Left forelimb (tissue), 1 donor: ENCODE results near the gene ZBTB33.
A peak's percentile ranks its signal among the peaks of the same experiment; 100 is the strongest.

Source experiments
- DNase-seq: peaks from one replicate; pipeline ENCODE4 v3.0.0-alpha.2; 2018; ENCODE audit warnings: low spot score

ZBTB33 gene

GRCh38 chrX:120250522-120251271 is at the start of gene ZBTB33:
ZBTB33 (plus strand) TSS chrX:120250812; CDS start chrX:120253416, 2,604 bp downstream.
- peak; percentile 91 for DNase-seq

DNA sequence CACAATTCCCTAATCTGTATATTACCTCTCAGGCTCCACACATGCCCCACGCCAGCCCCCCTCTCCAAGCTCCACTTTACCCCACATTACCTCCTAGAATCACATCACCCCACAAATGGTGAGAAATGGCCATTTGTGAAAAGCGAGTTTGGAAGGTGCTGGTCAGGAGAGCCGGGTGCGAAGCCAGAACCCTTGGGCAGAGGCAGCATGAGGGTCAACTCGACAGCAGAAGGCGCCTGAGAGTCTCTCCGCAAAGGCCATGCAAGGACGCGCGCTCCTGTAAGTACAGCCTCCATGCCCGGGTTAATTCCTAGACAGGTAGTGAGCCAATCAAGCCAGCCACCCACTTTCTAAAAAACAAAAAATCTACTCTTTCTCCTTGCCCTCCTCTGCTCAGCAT is 49.8 kb upstream of the ZBTB33 start:
- no peak for DNase-seq

GRCh38 chrX:120205816-120206753 is 44.5 kb upstream of the ZBTB33 start:
- DNase-seq, result no peak

- no peak for DNase-seq
These were observed 43.5 kb upstream of the ZBTB33 start for GRCh38 chrX:120207009-120207605.

DNA sequence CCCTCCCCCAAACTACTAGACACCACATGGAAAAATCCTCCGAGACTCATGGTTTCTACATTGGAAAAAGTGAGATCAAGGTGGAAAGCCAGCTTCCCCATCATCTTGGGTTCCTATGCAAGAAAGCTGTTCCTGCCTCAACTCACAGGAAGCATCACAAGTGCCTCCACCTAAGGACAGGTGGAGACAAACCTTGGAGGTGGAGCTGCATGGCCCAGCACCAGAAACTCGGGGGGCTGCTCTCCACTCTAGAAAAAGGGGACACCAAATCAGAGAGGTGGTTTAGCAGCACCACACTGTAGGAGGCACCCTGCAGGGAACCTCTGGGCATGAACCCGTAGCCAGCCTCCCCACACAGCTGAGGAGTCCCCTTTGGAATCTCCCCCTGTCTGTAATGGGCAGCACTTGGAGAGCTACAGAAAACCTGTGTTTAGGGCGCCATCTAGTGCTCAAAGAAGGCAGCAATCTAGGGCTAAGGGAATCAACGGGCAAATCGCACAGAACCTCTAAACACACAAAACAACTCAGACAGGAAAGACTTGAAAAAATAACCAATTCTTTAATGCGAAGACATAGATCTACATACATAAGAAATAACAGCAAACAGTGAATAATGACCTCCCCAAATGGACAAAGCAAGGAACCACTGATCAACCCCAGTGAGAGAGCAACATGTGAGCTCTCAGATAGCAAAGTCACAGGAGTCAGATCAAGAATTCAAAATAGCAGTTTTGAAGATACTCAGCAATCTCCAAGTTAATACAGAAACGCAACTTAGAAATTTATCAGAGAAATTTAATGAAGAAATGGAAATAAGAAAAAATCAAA is 37.0 kb upstream of the ZBTB33 start:
- no peak for DNase-seq

DNA sequence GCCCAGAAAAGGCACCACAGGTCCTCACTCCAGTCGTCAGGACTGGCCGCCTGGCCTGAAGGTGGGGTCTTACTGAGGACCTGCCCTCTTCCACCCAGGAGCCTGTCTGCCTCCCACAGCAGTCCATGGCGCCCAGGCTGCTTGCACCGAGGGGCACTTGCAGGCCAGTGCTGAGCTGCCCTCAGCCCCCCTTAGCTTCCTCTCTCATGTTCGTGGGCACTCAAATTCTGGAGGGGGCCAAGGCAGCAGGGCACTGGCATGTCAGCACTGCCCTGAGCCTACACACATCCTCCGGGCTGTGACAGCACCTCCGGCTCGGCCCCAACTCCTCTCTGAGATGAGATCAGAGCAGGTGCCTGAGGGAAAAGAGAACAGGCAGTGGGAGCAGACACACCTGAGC is 27.2 kb upstream of the ZBTB33 start:
- no peak for DNase-seq

- no peak for DNase-seq
These were observed 26.2 kb upstream of the ZBTB33 start for GRCh38 chrX:120224388-120224787.

DNA sequence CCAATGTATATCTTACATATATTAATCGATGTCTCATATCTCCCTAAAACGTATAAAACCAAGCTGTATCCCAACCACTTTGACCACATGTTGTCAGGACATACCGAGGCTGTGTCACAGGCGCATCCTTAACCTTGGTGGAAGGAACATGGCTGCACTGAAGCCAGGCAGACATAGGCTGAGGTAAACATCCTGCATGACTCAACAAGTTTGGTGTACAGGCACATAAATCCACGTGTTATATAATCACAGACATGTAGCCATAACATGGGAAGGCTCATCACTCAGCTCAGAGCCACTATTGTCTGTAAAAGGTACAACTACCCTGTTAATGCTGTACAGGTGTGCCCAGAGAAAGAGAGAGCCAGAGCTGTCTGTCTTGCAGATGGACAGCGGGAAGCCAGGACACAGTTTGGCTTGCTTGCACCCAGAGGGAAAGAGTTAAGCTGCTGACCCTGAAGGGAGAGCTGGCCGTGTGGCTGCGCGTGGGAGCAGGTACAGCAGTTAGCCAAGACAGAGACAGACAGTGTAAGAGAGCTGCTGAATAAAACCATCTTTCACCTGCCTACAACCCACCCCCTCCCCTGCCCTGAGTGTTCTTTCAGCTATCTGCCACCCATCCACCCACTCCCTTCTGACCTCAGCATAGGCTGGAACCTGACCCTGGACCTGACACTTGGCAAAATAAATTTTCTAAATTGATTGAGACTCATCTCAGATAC is 22.3 kb upstream of the ZBTB33 start:
- no peak for DNase-seq

- DNase-seq, result no peak
These were observed 15.3 kb upstream of the ZBTB33 start for GRCh38 chrX:120235284-120235683.

DNA sequence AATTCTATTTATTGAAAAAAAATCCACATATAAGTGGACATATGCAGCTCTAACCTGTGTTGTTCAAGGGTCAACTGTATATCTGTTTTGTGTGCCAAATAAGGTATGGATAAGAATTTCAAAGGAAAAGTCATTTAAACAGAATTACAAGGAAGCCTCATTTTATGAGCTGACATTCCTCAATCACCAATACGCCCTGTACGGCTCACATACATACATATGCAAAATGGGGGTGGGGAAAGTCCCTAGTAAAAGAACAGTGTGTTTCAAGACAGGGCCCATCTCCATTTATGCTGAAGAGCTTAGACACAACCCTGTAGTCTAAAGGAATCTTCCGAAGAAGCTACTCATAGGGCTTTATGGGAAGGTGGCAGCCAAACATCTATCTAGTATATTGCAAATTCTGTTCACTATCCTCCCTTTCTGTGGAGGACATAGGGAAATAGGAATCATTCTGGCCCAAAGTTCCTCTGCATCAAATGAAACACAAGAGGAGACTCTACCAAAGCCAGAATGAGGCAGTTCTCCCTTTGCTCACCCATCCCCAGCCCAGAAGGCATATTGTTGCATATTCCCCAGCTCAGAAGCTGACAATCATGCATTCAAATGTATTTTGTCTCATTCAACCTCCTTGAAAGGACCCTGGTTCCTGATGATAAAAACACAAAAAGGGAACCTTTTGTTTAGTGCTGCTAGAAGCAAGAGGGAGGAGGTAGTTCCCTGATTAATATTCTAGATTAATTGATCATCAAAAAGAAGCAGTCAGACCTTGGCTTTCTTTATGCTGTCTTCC is 13.7 kb upstream of the ZBTB33 start:
- DNase-seq, result no peak

DNA sequence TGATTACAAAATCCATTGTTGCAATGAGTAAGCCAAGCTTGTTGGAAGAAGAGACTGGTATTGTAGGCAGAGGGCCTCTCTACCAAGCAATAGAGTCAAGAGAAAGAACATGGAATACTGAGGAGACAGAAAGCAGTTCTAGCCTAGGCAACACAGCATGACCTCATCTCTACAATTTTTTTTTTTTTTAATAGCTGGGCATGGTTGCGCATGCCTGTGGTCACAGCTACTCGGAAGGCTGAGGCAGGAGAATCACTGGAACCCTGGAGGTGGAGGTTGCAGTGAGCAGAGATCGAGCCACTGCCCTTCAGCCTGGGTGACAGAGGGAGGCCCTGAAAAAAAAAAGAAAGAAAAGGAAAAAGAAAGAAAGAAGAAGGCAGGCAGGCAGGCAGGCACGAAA is 11.7 kb upstream of the ZBTB33 start:
- no peak for DNase-seq

DNA sequence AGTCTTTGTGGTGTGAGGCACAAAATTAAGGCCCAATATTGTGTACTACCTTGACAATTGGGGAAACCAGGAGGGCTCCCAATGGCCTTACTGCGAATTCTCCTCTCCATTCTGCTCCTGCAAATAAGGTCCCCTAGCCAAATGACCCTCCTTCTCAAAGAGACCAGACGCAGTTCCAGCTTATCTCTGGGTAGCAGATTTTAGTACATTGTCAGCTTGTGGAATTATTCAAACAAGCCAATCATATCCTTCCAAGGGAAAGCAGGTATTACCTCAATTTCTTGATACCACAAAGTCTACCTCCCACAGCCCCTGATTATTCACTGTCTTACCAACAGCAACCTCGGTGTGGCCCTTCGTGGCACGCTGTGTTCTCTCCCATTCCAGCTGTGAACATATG is 7.8 kb upstream of the ZBTB33 start:
- DNase-seq, result no peak

- DNase-seq, result no peak
These were observed 6.2 kb upstream of the ZBTB33 start for GRCh38 chrX:120244395-120244734.

- peak; percentile 78 for DNase-seq
These were observed 5.7 kb upstream of the ZBTB33 start for GRCh38 chrX:120244735-120245498.

- peak; percentile 63 for DNase-seq
These were observed 929 bp downstream of the ZBTB33 start for GRCh38 chrX:120251471-120252011.

- no peak for DNase-seq
These were observed 3.2 kb downstream of the ZBTB33 start for GRCh38 chrX:120253784-120254183.

- DNase-seq, result no peak
These were observed 9.8 kb downstream of the ZBTB33 start for GRCh38 chrX:120260369-120260768.

DNA sequence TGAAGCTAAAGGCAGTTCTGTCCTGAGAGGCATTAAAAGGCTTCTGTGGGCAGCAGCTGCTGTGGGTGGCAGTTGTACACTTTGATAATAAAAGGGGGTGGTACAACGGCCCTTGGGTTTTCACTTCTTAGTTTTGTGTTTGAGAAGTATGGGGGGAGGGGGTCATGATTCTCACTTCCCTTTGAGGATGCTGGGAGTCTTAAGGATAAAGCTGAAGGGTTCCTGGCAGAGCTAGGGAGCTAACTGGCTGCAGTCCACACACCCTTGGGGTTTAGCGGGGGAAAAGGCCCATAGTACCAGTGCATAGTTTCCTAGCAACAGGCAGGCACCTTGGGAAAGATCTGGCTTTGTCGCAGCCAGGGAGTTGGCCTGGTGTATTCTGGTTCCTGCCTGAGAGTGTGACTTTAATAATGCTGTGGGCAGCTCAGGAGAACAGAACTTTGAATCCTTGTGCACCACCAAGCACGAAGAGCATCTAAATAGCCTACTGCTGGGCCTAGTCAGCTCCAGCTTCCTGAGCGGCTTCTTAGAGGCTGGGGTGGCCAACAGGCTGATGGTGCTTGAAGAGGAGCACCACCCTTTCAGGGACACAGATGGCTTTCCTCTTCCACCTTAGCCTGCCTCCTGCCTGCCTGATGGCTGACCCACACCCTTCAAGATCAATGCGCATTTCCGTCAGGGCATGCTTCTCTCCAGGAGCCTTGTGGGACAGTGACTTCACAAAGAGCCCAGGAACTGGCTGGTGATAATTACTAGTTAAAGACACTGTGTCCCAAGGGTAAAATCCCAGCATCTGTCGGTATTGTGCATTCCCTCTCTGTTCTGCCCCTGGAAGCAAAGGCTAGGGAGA is 12.5 kb downstream of the ZBTB33 start:
- DNase-seq, result no peak
